ENCODE results near the gene NCSTN. TPM values are rescaled to one million over a fixed set of nuclear protein-coding genes. Genes with fewer than 3 reads are reported as not detected.

The NCSTN gene
- total RNA-seq (2022; extraction: Qiagen RNA extraction; ENCODE audit: low read depth), result 38.8 to 49.7 TPM (median 45.4 TPM) in 5 replicates

GRCh38 chr1:160342953-160343869 is at the start of gene NCSTN, which contains the start of gene COPA:
Gene NCSTN (plus strand): TSS chr1:160343383. CDS start chr1:160343397, 14 bp downstream.
Gene COPA (minus strand): TSS chr1:160343250. CDS start chr1:160343170, 80 bp downstream.

GRCh38 chr1:160366731-160367515 is 23.7 kb downstream of the NCSTN start, which contains the start of gene NHLH1:
Gene NHLH1 (plus strand): TSS chr1:160367071. CDS start chr1:160370732, 3,661 bp downstream.

GRCh38 chr1:160400223-160400645 is 57.1 kb downstream of the NCSTN start, which contains the start of gene VANGL2:
Gene VANGL2 (plus strand): TSS chr1:160400564. CDS start chr1:160415838, 15,274 bp downstream.

Other genes starting within 250 kb of the NCSTN start
- gene IGSF8, start 244.8 kb upstream of the NCSTN start, total RNA-seq (2022; extraction: Qiagen RNA extraction; ENCODE audit: low read depth), result 6.1 to 9.4 TPM (median 8.9 TPM) in 5 replicates
- gene ATP1A2, start 227.6 kb upstream of the NCSTN start, total RNA-seq (2022; extraction: Qiagen RNA extraction; ENCODE audit: low read depth), result 0.03 to 0.18 TPM (median 0.06 TPM) in 4 of 5 replicates, not detected in the other
- gene ATP1A4, start 191.8 kb upstream of the NCSTN start, total RNA-seq (2022; extraction: Qiagen RNA extraction; ENCODE audit: low read depth), result not detected in 5 replicates
- gene CASQ1, start 152.8 kb upstream of the NCSTN start, total RNA-seq (2022; extraction: Qiagen RNA extraction; ENCODE audit: low read depth), result not detected in 5 replicates
- gene PEA15, start 138.0 kb upstream of the NCSTN start, total RNA-seq (2022; extraction: Qiagen RNA extraction; ENCODE audit: low read depth), result 166 to 186 TPM (median 176 TPM) in 5 replicates
- 40.3 to 54.8 TPM (median 47.8 TPM) in 5 replicates for gene DCAF8, start 80.8 kb upstream of the NCSTN start, total RNA-seq (2022; extraction: Qiagen RNA extraction; ENCODE audit: low read depth)
- 17.6 to 26.6 TPM (median 25.1 TPM) in 5 replicates for gene PEX19, start 58.2 kb upstream of the NCSTN start, total RNA-seq (2022; extraction: Qiagen RNA extraction; ENCODE audit: low read depth)
- 80.3 to 97.4 TPM (median 81.0 TPM) in 5 replicates for gene COPA, start 133 bp upstream of the NCSTN start, total RNA-seq (2022; extraction: Qiagen RNA extraction; ENCODE audit: low read depth)
- gene NHLH1, start 23.7 kb downstream of the NCSTN start, total RNA-seq (2022; extraction: Qiagen RNA extraction; ENCODE audit: low read depth), result 0.30 to 0.51 TPM (median 0.38 TPM) in 5 replicates
- 0.69 to 1.0 TPM (median 0.84 TPM) in 5 replicates for gene VANGL2, start 57.2 kb downstream of the NCSTN start, total RNA-seq (2022; extraction: Qiagen RNA extraction; ENCODE audit: low read depth)
- not detected in 5 replicates for gene SLAMF6, start 179.9 kb downstream of the NCSTN start, total RNA-seq (2022; extraction: Qiagen RNA extraction; ENCODE audit: low read depth)
- gene CD84, start 236.1 kb downstream of the NCSTN start, total RNA-seq (2022; extraction: Qiagen RNA extraction; ENCODE audit: low read depth), result not detected in 5 replicates